ENCODE data around the gene DNAH14.
"Not testable (repeated sequence)": the region's sequence is repeated elsewhere in the genome, so short reads cannot be mapped to it uniquely, and the experiment has no call there.

Gene DNAH14

GRCh38 chr1:225277445-225277844, 348.0 kb downstream of the DNAH14 start:
- DNase-seq: no peak

GRCh38 chr1:225280563-225280962, 351.1 kb downstream of the DNAH14 start:
- DNase-seq: no peak

GRCh38 chr1:225290244-225290643, 360.8 kb downstream of the DNAH14 start:
- no peak for DNase-seq

- no peak for DNase-seq
Measured at GRCh38 chr1:225299624-225300023, 370.1 kb downstream of the DNAH14 start.

- no peak for DNase-seq
Measured at GRCh38 chr1:225300381-225300780, 370.9 kb downstream of the DNAH14 start.

GRCh38 chr1:225304996-225305395, 375.5 kb downstream of the DNAH14 start:
- no peak for DNase-seq

GRCh38 chr1:225310544-225310943, 381.1 kb downstream of the DNAH14 start:
- DNase-seq: not testable (repeated sequence)

GRCh38 chr1:225318706-225319575, 389.5 kb downstream of the DNAH14 start:
- no peak for DNase-seq

- DNase-seq: no peak
Measured at GRCh38 chr1:225319871-225320270, 390.4 kb downstream of the DNAH14 start.

GRCh38 chr1:225321784-225322183, 392.3 kb downstream of the DNAH14 start:
- no peak for DNase-seq

GRCh38 chr1:225329041-225329440, 399.6 kb downstream of the DNAH14 start:
- DNase-seq: no peak

- not testable (repeated sequence) for DNase-seq
Measured at GRCh38 chr1:225329996-225330395, 400.5 kb downstream of the DNAH14 start.

- no peak for DNase-seq
Measured at GRCh38 chr1:225332686-225333085, 403.2 kb downstream of the DNAH14 start.

- DNase-seq: not testable (repeated sequence)
Measured at GRCh38 chr1:225335098-225335778, 405.8 kb downstream of the DNAH14 start.

- no peak for DNase-seq
Measured at GRCh38 chr1:225338545-225338944, 409.1 kb downstream of the DNAH14 start.

GRCh38 chr1:225341642-225342041, 412.2 kb downstream of the DNAH14 start:
- no peak for DNase-seq

GRCh38 chr1:225342695-225343094, 413.2 kb downstream of the DNAH14 start:
- DNase-seq: no peak

GRCh38 chr1:225343618-225344017, 414.1 kb downstream of the DNAH14 start:
- no peak for DNase-seq

GRCh38 chr1:225347123-225347683, 417.7 kb downstream of the DNAH14 start:
- DNase-seq: no peak

- no peak for DNase-seq
Measured at GRCh38 chr1:225348400-225348799, 418.9 kb downstream of the DNAH14 start.

- no peak for DNase-seq
Measured at GRCh38 chr1:225349826-225350225, 420.4 kb downstream of the DNAH14 start.

- no peak for DNase-seq
Measured at GRCh38 chr1:225350872-225351271, 421.4 kb downstream of the DNAH14 start.

GRCh38 chr1:225354906-225355305, 425.4 kb downstream of the DNAH14 start:
- no peak for DNase-seq

- DNase-seq: no peak
Measured at GRCh38 chr1:225355863-225356262, 426.4 kb downstream of the DNAH14 start.
